C4-2B (cell line): ENCODE measurements around the gene GAS2L2.

Source experiments
- CTCF ChIP-seq: fragments of 450-650 bp; conservative IDR thresholded peaks from 2 replicates; pipeline ENCODE4 v1.5.1; 2017; ENCODE audit warnings: mild to moderate bottlenecking
- ZFX ChIP-seq: fragments of 450-650 bp; IDR thresholded peaks from 2 replicates; pipeline ENCODE4 v1.6.1; 2017

- TF ChIP-seq CTCF (no peak), ZFX (no peak)
Observed at GRCh38 chr17:35742496-35742895, 10.5 kb downstream of the GAS2L2 start.
